ENCODE data around the gene PLEKHA7. TPM values are rescaled to one million over a fixed set of nuclear protein-coding genes. Genes with fewer than 3 reads are reported as not detected.

PLEKHA7 gene
- total RNA-seq, 1 experiment from 2014 or later = 18.4 TPM

DNA sequence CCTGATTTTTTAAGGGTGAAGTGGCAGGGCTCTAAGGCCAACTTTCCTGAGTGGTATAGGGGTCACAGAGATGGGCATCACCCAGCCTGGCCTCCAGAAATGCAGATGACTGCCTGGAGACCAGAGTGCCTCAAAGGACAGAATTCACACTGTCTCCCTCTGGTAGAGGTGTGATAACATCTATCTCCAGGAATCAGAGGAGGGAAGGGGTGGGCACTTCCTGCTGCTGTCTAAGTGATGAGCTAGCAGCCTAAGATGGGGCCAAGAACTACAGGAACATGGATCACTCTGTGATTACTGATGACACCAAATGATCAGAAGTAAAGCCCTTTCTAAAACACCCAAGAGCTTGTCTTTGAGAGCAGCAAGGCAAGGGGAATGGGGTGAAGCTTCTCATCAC lies 213.8 kb downstream of the PLEKHA7 start:
- Histone ChIP-seq H3K4me1 (ENCODE audit: insufficient read depth, low read length) (peaks cover 11% of the 10 kb centered on the region), H3K9me3 (ENCODE audit: low read length) (no peaks in the 10 kb centered on the region), H3K4me3 (ENCODE audit: low read length) (no peak overlapping the region), H3K36me3 (ENCODE audit: low read depth, low read length) (0 out of 2 replicates have a peak, but pooled peaks cover 5% of the 10 kb centered on the region), H3K9me2 (replicated peaks; ENCODE audit: low read length) (no peaks in the 10 kb centered on the region), H3K79me2 (ENCODE audit: low read length) (no peaks in the 10 kb centered on the region), H3K4me2 (ENCODE audit: low read length) (no peak overlapping the region), H2AFZ (ENCODE audit: low read length) (no peak overlapping the region), H3F3A (ENCODE audit: low read length, unreplicated experiment) (no peaks in the 10 kb centered on the region), H3K9ac (ENCODE audit: low read length) (no peak overlapping the region), H4K20me1 (ENCODE audit: low read length) (no peaks in the 10 kb centered on the region), H3K27ac (ENCODE audit: low read length) (no peak overlapping the region), H3K27me3 (ENCODE audit: low read length) (no peaks in the 10 kb centered on the region)
- DNase-seq (no peak), ATAC-seq (no peak)
- POLR2A ChIA-PET (ENCODE audit: unreplicated experiment) = interaction anchor here (0.5 kb wide), 1 partner anchor 408 kb away, joined by 4 read pairs; the partner anchor contains the start of gene PIK3C2A
- intact Hi-C loops (cut with micrococcal nuclease) = no loop called here
- no TSS peak for BruUV-seq (replicated peaks)
- CTCF ChIA-PET = no interaction called here
- TF ChIP-seq EZH2phosphoT487 (IDR thresholded peaks at IDR 0.05; ENCODE audit: borderline replicate concordance, low read length) = no peak
- TF ChIP-seq, protein P1, sequence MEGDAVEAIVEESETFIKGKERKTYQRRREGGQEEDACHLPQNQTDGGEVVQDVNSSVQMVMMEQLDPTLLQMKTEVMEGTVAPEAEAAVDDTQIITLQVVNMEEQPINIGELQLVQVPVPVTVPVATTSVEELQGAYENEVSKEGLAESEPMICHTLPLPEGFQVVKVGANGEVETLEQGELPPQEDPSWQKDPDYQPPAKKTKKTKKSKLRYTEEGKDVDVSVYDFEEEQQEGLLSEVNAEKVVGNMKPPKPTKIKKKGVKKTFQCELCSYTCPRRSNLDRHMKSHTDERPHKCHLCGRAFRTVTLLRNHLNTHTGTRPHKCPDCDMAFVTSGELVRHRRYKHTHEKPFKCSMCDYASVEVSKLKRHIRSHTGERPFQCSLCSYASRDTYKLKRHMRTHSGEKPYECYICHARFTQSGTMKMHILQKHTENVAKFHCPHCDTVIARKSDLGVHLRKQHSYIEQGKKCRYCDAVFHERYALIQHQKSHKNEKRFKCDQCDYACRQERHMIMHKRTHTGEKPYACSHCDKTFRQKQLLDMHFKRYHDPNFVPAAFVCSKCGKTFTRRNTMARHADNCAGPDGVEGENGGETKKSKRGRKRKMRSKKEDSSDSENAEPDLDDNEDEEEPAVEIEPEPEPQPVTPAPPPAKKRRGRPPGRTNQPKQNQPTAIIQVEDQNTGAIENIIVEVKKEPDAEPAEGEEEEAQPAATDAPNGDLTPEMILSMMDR (conservative IDR thresholded peaks at IDR 0.05; ENCODE audit: low read depth, low read length) = no peak
- TF ChIP-seq EZH2 (IDR thresholded peaks at IDR 0.05; ENCODE audit: low read length, unreplicated experiment) = no peak

DNA sequence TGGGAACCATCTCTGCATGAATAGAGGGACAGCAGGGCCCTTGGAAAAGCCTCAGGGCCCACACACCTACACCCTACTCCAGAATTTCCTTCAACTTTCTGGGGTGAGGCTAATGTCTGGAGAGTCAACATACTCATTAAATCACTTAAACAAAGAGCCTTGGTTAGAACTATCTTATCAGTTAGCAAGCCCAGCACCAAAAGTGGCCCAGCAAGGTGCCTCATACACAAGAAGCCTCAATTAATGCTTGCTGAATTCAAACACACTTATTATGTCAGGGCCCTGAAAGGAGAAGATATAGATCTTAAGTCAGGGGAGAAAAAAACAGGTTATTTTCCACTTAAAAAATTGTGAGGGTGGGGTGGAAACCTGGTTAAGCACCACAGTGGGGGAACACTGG lies 214.3 kb downstream of the PLEKHA7 start:
- Histone ChIP-seq H2AFZ (ENCODE audit: low read length) (no peak overlapping the region), H3K9ac (ENCODE audit: low read length) (no peak overlapping the region), H3K4me2 (ENCODE audit: low read length) (no peak overlapping the region), H3K27ac (ENCODE audit: low read length) (no peak overlapping the region), H3K9me3 (ENCODE audit: low read length) (no peaks in the 10 kb centered on the region), H3K4me1 (ENCODE audit: insufficient read depth, low read length) (peaks cover 9% of the 10 kb centered on the region), H3F3A (ENCODE audit: low read length, unreplicated experiment) (no peaks in the 10 kb centered on the region), H3K79me2 (ENCODE audit: low read length) (no peaks in the 10 kb centered on the region), H3K9me2 (replicated peaks; ENCODE audit: low read length) (no peaks in the 10 kb centered on the region), H3K4me3 (ENCODE audit: low read length) (no peak overlapping the region), H3K36me3 (ENCODE audit: low read depth, low read length) (0 out of 2 replicates have a peak, but pooled peaks cover 5% of the 10 kb centered on the region), H3K27me3 (ENCODE audit: low read length) (no peaks in the 10 kb centered on the region), H4K20me1 (ENCODE audit: low read length) (no peaks in the 10 kb centered on the region)
- ATAC-seq (no peak), DNase-seq (no peak)
- TF ChIP-seq EZH2phosphoT487 (IDR thresholded peaks at IDR 0.05; ENCODE audit: borderline replicate concordance, low read length) = no peak
- TF ChIP-seq, protein P1 (conservative IDR thresholded peaks at IDR 0.05; ENCODE audit: low read depth, low read length) = no peak
- no peak for TF ChIP-seq EZH2 (IDR thresholded peaks at IDR 0.05; ENCODE audit: low read length, unreplicated experiment)
- intact Hi-C loops (cut with micrococcal nuclease) = no loop called here
- POLR2A ChIA-PET (ENCODE audit: unreplicated experiment) = no interaction called here
- CTCF ChIA-PET = no interaction called here
- no TSS peak for BruUV-seq (replicated peaks)

DNA sequence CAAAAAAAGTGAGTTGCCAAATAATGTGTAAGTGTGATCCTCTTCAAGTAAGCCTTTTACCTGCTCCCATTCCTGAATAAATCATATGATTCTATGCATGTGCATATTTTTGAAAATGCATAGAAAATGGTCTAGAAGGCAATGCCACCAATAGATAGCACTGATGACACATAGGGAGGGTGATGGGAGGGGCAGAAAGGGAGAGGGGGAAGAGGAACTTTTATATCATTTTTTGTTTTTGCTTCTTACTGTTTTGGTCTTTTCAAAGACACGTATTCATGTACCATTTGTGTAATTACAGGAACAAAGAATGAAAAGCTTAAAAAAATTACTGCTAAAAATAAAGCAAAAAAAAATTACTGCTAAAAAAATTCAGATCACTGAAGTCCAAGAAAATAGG lies 215.0 kb downstream of the PLEKHA7 start:
- H2AFZ ChIP-seq (ENCODE audit: low read length) = no peak overlapping the region
- H3K9me3 ChIP-seq (ENCODE audit: low read length) = no peaks in the 10 kb centered on the region
- ATAC-seq (no peak), DNase-seq (no peak)
- ChIA-PET CTCF (no interaction called here), POLR2A (ENCODE audit: unreplicated experiment) (no interaction called here)
- intact Hi-C loops (cut with micrococcal nuclease) = no loop called here
- H3K9me2 ChIP-seq (replicated peaks; ENCODE audit: low read length) = no peaks in the 10 kb centered on the region
- no TSS peak for BruUV-seq (replicated peaks)
- no peaks in the 10 kb centered on the region for H3F3A ChIP-seq (ENCODE audit: low read length, unreplicated experiment)
- no peak overlapping the region for H3K27ac ChIP-seq (ENCODE audit: low read length)
- no peaks in the 10 kb centered on the region for H3K79me2 ChIP-seq (ENCODE audit: low read length)
- no peak overlapping the region for H3K9ac ChIP-seq (ENCODE audit: low read length)
- H3K4me1 ChIP-seq (ENCODE audit: insufficient read depth, low read length) = peaks cover 3% of the 10 kb centered on the region
- 0 out of 2 replicates have a peak, but pooled peaks cover 5% of the 10 kb centered on the region for H3K36me3 ChIP-seq (ENCODE audit: low read depth, low read length)
- H3K4me3 ChIP-seq (ENCODE audit: low read length) = no peak overlapping the region
- H3K27me3 ChIP-seq (ENCODE audit: low read length) = no peaks in the 10 kb centered on the region
- H4K20me1 ChIP-seq (ENCODE audit: low read length) = no peaks in the 10 kb centered on the region
- H3K4me2 ChIP-seq (ENCODE audit: low read length) = no peak overlapping the region
- TF ChIP-seq, protein P1 (conservative IDR thresholded peaks at IDR 0.05; ENCODE audit: low read depth, low read length) = no peak
- TF ChIP-seq EZH2 (IDR thresholded peaks at IDR 0.05; ENCODE audit: low read length, unreplicated experiment) = no peak
- TF ChIP-seq EZH2phosphoT487 (IDR thresholded peaks at IDR 0.05; ENCODE audit: borderline replicate concordance, low read length) = no peak

Data from PC-3 (cell line).